GM10266 (cell line): ENCODE data around the gene UIMC1.

Experiments
- DNase-seq: peaks from one replicate; pipeline ENCODE4 v3.0.0; 2012; ENCODE audit errors: extremely low spot score
- TF ChIP-seq, protein P1 (sequence below): IDR thresholded peaks from 2 replicates; pipeline ENCODE4 v1.5.1; 2012; ENCODE audit warnings: mild to moderate bottlenecking, low read depth; ENCODE audit not compliant: control insufficient read depth, insufficient read depth; ENCODE audit errors: missing control alignments

Gene UIMC1

DNA sequence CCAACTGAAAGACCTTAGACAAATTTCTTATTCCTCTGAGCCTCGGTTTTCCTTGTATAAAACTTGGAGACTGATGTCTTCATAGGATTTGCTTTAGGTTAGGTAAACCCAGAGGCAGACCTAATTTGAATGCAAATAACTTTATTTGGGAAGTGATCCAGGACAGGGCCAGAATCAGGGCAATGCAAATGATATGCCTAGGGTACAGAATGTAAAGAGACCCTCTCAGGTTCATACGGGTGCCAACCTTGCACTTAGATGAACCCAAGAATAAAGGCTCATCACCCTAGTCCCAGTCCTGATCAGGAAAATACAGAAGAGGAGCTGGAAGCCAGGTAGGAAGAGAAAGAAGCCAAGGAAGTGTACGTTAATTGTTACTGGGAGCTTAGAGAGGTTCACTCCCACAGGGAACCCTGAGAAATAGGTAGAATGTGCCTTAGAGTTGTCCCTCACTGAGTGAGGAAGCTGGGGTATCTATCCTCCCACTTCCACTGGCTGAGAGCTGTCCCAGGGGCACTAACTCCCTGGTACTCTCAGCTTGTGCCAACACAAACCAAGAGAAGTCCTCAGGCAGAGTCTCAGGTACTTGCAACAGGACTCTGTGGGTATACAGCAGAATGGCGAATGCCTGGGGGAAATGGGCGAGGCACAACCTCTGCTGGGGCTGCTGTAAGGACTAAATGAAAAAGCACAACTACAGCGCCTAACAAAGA, 104.3 kb downstream of the UIMC1 start:
- TF ChIP-seq, protein P1, sequence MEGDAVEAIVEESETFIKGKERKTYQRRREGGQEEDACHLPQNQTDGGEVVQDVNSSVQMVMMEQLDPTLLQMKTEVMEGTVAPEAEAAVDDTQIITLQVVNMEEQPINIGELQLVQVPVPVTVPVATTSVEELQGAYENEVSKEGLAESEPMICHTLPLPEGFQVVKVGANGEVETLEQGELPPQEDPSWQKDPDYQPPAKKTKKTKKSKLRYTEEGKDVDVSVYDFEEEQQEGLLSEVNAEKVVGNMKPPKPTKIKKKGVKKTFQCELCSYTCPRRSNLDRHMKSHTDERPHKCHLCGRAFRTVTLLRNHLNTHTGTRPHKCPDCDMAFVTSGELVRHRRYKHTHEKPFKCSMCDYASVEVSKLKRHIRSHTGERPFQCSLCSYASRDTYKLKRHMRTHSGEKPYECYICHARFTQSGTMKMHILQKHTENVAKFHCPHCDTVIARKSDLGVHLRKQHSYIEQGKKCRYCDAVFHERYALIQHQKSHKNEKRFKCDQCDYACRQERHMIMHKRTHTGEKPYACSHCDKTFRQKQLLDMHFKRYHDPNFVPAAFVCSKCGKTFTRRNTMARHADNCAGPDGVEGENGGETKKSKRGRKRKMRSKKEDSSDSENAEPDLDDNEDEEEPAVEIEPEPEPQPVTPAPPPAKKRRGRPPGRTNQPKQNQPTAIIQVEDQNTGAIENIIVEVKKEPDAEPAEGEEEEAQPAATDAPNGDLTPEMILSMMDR: no peak
- no peak for DNase-seq

DNA sequence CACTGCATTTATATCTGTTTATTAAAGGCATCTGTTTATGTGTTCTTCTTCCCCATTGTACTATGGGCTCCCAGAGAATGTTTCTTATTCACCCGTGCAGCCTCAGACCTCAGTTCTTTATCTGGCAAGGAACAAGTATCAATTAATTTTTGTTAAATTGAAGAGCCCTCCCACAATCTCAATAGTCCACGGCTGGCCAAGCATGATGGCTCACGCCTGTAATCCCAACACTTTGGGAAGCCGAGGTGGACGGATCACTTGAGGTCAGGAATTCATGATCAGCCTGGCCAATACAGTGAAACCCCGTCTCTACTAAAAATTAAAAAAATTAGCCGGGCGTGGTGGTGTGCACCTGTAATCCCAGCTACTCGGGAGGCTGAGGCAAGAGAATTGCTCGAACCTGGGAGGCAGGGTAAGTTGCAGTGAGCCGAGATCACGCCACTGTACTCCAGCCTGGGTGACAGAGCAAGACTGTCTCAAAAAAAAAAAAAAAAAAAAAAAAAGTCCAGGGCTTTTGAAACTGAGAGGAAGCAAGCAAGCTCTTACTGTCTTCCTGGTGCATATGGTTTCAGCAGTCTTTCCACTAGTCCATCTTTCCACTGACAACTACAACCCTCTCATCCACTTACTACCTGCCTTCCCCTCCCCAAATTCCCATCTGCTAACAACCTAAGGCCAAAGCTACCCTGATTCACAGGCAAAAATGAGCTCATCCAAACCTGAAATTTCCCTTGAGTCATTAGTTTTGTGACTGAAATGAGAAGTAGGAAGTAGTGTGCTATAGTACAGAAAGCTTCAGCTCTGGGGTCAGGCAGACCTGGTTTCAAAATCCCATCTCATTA, 105.1 kb downstream of the UIMC1 start:
- TF ChIP-seq, protein P1: no peak
- peak; percentile 57 for DNase-seq

DNA sequence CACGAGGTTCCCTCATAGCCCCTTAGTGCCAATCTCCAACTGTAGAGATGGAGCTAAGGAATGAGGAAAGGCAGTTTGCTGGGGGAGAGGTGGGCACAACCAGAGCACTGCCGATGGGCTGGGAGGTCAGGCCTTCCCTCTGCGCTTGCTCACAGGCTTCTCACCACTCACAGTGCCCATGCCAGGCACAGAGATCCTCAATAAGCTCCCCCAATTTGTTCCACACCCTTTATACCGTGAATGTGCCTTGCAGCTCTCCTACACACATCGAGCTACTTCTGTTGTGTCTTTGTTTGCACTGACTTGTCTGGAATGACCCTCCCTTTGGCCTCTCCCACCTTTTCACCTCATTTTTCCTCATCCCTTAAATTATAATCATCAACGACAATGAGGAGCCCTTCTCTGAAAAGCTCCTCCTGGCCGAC, 105.8 kb downstream of the UIMC1 start:
- TF ChIP-seq, protein P1: no peak
- DNase-seq: no peak

DNA sequence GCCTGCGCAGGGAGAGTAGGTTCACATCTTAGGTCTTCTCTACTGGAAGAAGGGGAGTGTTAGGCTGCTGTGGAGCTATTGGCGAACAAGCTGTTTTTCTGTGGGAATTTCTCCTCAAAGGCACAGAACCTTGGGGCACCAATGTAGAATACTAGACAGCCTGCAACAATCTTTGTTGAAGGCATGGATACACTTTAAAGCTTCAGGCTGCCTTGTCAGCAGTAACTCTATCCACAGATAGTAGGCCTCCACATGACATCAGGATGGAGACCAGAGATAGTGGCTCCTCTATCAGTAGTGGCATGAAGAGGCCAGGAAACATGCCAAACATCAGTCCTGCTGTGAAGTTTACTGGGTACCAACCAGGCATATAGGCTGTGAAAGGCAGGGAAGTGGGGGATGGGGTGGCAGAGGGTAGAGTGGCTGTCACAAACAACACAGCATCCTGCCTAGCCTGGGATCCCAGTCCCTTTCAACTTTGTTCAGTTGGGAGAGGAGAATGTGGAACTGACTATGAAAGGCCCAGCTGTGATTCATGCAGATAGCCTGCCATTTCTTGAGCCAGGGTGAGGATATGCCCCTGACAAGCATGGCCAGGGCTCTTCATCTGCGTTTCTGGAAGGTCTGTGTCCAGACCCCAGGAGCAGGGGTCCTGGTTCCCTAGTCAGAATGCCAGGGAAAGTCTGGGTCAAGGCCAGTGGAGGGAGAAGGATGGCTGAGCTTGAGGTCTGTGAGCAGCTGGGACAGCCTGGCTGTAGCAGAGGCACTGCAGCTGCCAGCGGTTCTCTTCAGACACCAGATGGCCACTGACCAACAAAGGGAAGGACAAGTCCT, 106.4 kb downstream of the UIMC1 start:
- no peak for DNase-seq
- TF ChIP-seq, protein P1: no peak

DNA sequence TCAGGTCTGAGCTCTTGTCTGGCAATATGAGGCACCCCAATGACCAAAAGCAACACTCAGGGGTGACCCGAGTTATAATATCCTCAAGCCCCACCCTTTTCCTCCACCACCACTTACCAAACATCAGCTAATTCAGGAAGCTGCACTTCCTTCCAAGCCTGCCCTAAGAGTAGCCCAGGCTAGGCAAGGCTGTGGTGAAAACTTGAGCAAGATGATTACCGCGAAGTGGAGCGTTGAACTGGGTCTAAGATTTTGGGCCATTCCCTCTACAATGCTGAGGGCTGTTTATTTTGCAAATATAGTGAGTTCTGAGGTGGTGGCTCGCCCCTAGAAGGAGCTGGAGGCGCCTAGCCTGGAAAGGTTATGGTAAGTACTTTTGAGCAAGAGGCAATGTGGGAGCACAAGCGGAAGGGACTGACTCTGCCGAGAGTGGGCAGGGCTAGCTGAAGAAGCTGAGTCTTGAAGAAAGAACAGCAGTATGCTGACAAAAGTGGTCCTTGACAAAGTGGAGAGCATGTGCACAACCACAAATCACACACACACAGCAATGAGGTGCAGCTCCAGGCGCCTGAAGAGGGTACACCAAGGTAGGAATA, 107.2 kb downstream of the UIMC1 start, which contains the start of gene HK3:
Gene HK3, minus strand, starts transcription at position 51 of the 596 bp plus-strand sequence. CDS start 3,187 bp downstream, outside the sequence.
- DNase-seq: no peak
- TF ChIP-seq, protein P1: no peak

DNA sequence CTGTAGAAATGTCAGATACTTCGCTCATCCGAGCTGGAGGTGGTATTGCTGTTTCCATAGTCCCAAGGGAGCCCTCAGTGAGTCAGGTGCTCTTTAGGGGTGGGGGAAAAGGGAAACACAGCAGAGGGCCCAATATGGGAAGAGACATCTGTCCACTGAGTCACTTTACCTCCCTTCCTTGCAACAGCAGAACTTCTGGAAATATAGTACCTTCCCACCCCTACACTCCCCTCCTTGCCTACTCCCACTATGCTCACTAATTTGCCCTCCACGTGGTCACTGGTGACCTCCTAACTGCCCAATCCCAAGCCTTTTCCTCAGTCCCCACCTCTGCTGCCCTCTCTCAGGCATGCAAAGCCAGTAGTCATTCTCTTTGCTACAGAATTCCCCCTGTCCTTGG, 109.3 kb downstream of the UIMC1 start:
- TF ChIP-seq, protein P1: no peak
- no peak for DNase-seq
